Endothelial cell of umbilical vein (primary cell): Measurements from ENCODE around the gene MNT. TPM values are rescaled to one million over a fixed set of nuclear protein-coding genes. Genes with fewer than 3 reads are reported as not detected.

Experiments
- BruUV-seq: library from RNA; stranded (reverse); fragments of 400-500 nt; replicated peaks from 2 replicates; lab custom pipeline; 2021; lab: Mats Ljungman, UMichigan
- CTCF ChIA-PET: fragments of 300-600, 350-600 bp; sonication (Branson Sonifier 250); formaldehyde crosslinking; loops from one replicate; lab custom pipeline; 2021; ENCODE audit warnings: antibody characterized with exemption, inconsistent platforms; lab: Charles Lee
- POLR2A ChIA-PET: fragments of 300-600, 350-600 bp; sonication (Branson Sonifier 250); formaldehyde crosslinking; loops from one replicate; lab custom pipeline; 2021; ENCODE audit warnings: antibody characterized with exemption, inconsistent platforms; lab: Charles Lee
- DNase-seq: peaks from one replicate; pipeline ENCODE4 v3.0.0-alpha.2; 2011; ENCODE audit warnings: low read depth, low spot score
- FAIRE-seq: peaks from 2 replicates; lab custom pipeline; 2011; peaks lifted over from hg19 to GRCh38; lab: Jason Lieb, UNC
- H2AFZ ChIP-seq: 2 replicates; pipeline ENCODE4 v1.6.0; 2012; ENCODE audit warnings: low read depth, low read length, control low read depth, inconsistent platforms
- H3K27ac ChIP-seq: 2 replicates; pipeline ENCODE4 v1.5.1; 2011; ENCODE audit warnings: low read depth, mild to moderate bottlenecking, control low read depth, low read length, moderate library complexity; ENCODE audit not compliant: insufficient read depth
- H3K27me3 ChIP-seq, 2 experiments: 2 replicates each; pipeline versions ENCODE4 v1.6.0 to v1.6.1; 2011; ENCODE audit warnings: low read length in 2 of 2, mixed read lengths in 1 of 2; ENCODE audit not compliant: control insufficient read depth in 2 of 2, insufficient read depth in 2 of 2
- H3K36me3 ChIP-seq, 2 experiments: 2 replicates in 1 of 2; 3 replicates in 1 of 2; pipeline ENCODE4 v1.5.1; 2011; ENCODE audit warnings: low read length in 2 of 2, mild to moderate bottlenecking in 1 of 2, moderate library complexity in 1 of 2; ENCODE audit not compliant: control insufficient read depth in 2 of 2, insufficient read depth in 2 of 2; ENCODE audit errors: extremely low read depth in 1 of 2
- H3K4me1 ChIP-seq: 3 replicates; pipeline ENCODE4 v1.5.1; 2011; ENCODE audit warnings: mild to moderate bottlenecking, low read length; ENCODE audit not compliant: control insufficient read depth, insufficient read depth; ENCODE audit errors: extremely low read depth
- H3K4me2 ChIP-seq: 2 replicates; pipeline ENCODE4 v1.6.1; 2011; ENCODE audit warnings: low read length, control low read depth, mixed read lengths; ENCODE audit not compliant: insufficient read depth
- H3K4me3 ChIP-seq, 3 experiments: fragments of 200-600 bp in 1 of 3; sonication (generic), shearing (Covaris generic) in 1 of 3; replicated peaks in 1 of 3; 2 replicates each; pipeline ENCODE4 v1.5.1; 2011 to 2016; ENCODE audit warnings: control low read depth in 3 of 3, low read length in 3 of 3, mild to moderate bottlenecking in 2 of 3, inconsistent platforms in 1 of 3, low read depth in 1 of 3, moderate library complexity in 1 of 3; ENCODE audit not compliant: insufficient read depth in 1 of 3
- H3K79me2 ChIP-seq: 2 replicates; pipeline ENCODE4 v1.6.0; 2012; ENCODE audit warnings: low read length, inconsistent platforms; ENCODE audit not compliant: control insufficient read depth, insufficient read depth
- H3K9ac ChIP-seq: replicated peaks from 2 replicates; pipeline ENCODE3; 2011; ENCODE audit warnings: low read length, control low read depth; ENCODE audit not compliant: insufficient read depth; ENCODE audit errors: extremely low read depth
- H3K9me1 ChIP-seq: replicated peaks from 3 replicates; pipeline ENCODE4 v1.6.0; 2011; ENCODE audit warnings: mild to moderate bottlenecking, low read length; ENCODE audit not compliant: control insufficient read depth, insufficient read depth; ENCODE audit errors: extremely low read depth
- H3K9me3 ChIP-seq: replicated peaks from 2 replicates; pipeline ENCODE4 v1.5.1; 2012; ENCODE audit warnings: low read length, inconsistent platforms; ENCODE audit not compliant: control insufficient read depth, insufficient read depth
- H4K20me1 ChIP-seq: replicated peaks from 2 replicates; pipeline ENCODE3; 2011; ENCODE audit warnings: mild to moderate bottlenecking, low read length; ENCODE audit not compliant: control insufficient read depth, insufficient read depth; ENCODE audit errors: extremely low read depth
- CTCF ChIP-seq, 2 donors: IDR thresholded peaks; 1 replicate in 1 of 2; 2 replicates in 1 of 2; pipeline ENCODE4 v1.5.1; 2011; ENCODE audit warnings: low read length in 2 of 2, mild to moderate bottlenecking in 2 of 2, moderate library complexity in 2 of 2, control low read depth in 1 of 2, inconsistent platforms in 1 of 2, low read depth in 1 of 2; ENCODE audit not compliant: insufficient read depth in 1 of 2; ENCODE audit errors: extremely low read depth in 1 of 2
- EZH2 ChIP-seq: IDR thresholded peaks from 2 replicates; pipeline ENCODE4 v1.6.1; 2012; ENCODE audit warnings: borderline replicate concordance, low read depth, mild to moderate bottlenecking, moderate library complexity, low read length, inconsistent platforms; ENCODE audit not compliant: severe bottlenecking
- FOS ChIP-seq: IDR thresholded peaks from 2 replicates; pipeline ENCODE4 v1.6.1; 2011; ENCODE audit warnings: mild to moderate bottlenecking, low read length, moderate library complexity, borderline replicate concordance; ENCODE audit not compliant: insufficient read depth
- GATA2 ChIP-seq: IDR thresholded peaks from 2 replicates; pipeline ENCODE4 v1.7.0; 2011; ENCODE audit warnings: low read depth, mild to moderate bottlenecking, moderate library complexity, mixed read lengths, low read length; ENCODE audit not compliant: insufficient read length, insufficient read depth
- JUN ChIP-seq: IDR thresholded peaks from 2 replicates; pipeline ENCODE4 v1.6.1; 2011; ENCODE audit warnings: borderline replicate concordance, low read depth; ENCODE audit not compliant: insufficient read length, insufficient read depth
- MAX ChIP-seq: IDR thresholded peaks from 2 replicates; pipeline ENCODE4 v1.6.1; 2011; ENCODE audit not compliant: insufficient read depth, insufficient read length
- MYC ChIP-seq: IDR thresholded peaks from one replicate; pipeline ENCODE4 v1.6.1; 2011; ENCODE audit warnings: mild to moderate bottlenecking, low read depth, low read length
- POLR2A ChIP-seq: IDR thresholded peaks from 2 replicates; pipeline ENCODE4 v1.6.1; 2012; ENCODE audit warnings: low read depth, mild to moderate bottlenecking, control low read depth, low read length
- POLR2AphosphoS5 ChIP-seq: IDR thresholded peaks from 2 replicates; pipeline ENCODE4 v1.6.1; 2012; ENCODE audit warnings: low read depth, mild to moderate bottlenecking, control low read depth, low read length, moderate library complexity; ENCODE audit not compliant: insufficient read depth
- dilution Hi-C: fragments of 300-500 bp; cut with MboI; formaldehyde crosslinking; loops from one replicate; pipeline ENCODE4 v1.15.0; 2019; ENCODE audit warnings: low sequenced_read_pairs; ENCODE audit not compliant: extremely low pct_ligation_motif_present
- intact Hi-C: fragments of 100-400 bp; cut with micrococcal nuclease; formaldehyde crosslinking; loops from one replicate; pipeline ENCODE4 v1.10.0; 2022
- polyA plus RNA-seq, 4 experiments: library from polyadenylated mRNA; depleted of rRNA in 3 of 4; stranded (reverse) in 3 of 4; unstranded in 1 of 4; fragments of >200 nt; gene quantifications; 2 replicates each; pipeline versions ENCODE4 v1.2.1 to v1.2.3, GENCODE V29; 2011 to 2012; ENCODE audit warnings: missing spikeins in 1 of 4
- total RNA-seq: library from RNA; stranded (reverse); gene quantifications from 2 replicates; pipeline ENCODE4 v1.2.3, GENCODE V29; 2021

MNT gene
- total and polyA plus RNA-seq, 2 donors (not counting 3 experiments of a cell fraction or from before 2014, with no cell fraction given) = 4.1 to 21.6 TPM

- dilution Hi-C loops = no loop called here
- H3K9me1 ChIP-seq = no peaks in the 10 kb centered on the region
- FAIRE-seq (no peak), DNase-seq (no peak)
- ChIA-PET POLR2A (no interaction called here), CTCF (interaction anchor here (10.8 kb wide), 1 partner anchor 39 kb away, joined by 909 read pairs; no protein-coding TSS in a partner anchor)
- H3K27me3 ChIP-seq = no peaks in the 10 kb centered on the region
- H2AFZ ChIP-seq = no peak overlapping the region
- intact Hi-C loops = no loop called here
- no peak overlapping the region for H3K9ac ChIP-seq
- TF ChIP-seq JUN (no peak), FOS (no peak), POLR2A (no peak), MYC (no peak), MAX (no peak), GATA2 (no peak), POLR2AphosphoS5 (no peak), CTCF (IDR thresholded peaks at IDR 0.05; ENCODE audit: extremely low read depth in 1 of 2, insufficient read depth in 1 of 2, low read depth in 1 of 2, low read length in 2 of 2) (no peak), EZH2 (no peak)
- H3K4me1 ChIP-seq = no peaks in the 10 kb centered on the region
- H3K36me3 ChIP-seq = peaks cover 2 to 8% of the 10 kb centered on the region in 2 experiments
- no peak overlapping the region for H3K4me3 ChIP-seq
- no peaks in the 10 kb centered on the region for H3K9me3 ChIP-seq
- H3K4me2 ChIP-seq = no peak overlapping the region
- no TSS peak for BruUV-seq
- no peaks in the 10 kb centered on the region for H3K79me2 ChIP-seq
- H4K20me1 ChIP-seq = no peaks in the 10 kb centered on the region
- no peak overlapping the region for H3K27ac ChIP-seq
These were observed 19.3 kb upstream of the MNT start for GRCh38 chr17:2420176-2420575.
